Midbrain (tissue), 1 donor: ENCODE measurements around the gene NCK2.
A peak's percentile ranks its signal among the peaks of the same experiment; 100 is the strongest.

Experiments used
- DNase-seq: peaks from one replicate; lab custom pipeline; 2025; lab: John Stamatoyannopoulos, UW

The NCK2 gene

DNA sequence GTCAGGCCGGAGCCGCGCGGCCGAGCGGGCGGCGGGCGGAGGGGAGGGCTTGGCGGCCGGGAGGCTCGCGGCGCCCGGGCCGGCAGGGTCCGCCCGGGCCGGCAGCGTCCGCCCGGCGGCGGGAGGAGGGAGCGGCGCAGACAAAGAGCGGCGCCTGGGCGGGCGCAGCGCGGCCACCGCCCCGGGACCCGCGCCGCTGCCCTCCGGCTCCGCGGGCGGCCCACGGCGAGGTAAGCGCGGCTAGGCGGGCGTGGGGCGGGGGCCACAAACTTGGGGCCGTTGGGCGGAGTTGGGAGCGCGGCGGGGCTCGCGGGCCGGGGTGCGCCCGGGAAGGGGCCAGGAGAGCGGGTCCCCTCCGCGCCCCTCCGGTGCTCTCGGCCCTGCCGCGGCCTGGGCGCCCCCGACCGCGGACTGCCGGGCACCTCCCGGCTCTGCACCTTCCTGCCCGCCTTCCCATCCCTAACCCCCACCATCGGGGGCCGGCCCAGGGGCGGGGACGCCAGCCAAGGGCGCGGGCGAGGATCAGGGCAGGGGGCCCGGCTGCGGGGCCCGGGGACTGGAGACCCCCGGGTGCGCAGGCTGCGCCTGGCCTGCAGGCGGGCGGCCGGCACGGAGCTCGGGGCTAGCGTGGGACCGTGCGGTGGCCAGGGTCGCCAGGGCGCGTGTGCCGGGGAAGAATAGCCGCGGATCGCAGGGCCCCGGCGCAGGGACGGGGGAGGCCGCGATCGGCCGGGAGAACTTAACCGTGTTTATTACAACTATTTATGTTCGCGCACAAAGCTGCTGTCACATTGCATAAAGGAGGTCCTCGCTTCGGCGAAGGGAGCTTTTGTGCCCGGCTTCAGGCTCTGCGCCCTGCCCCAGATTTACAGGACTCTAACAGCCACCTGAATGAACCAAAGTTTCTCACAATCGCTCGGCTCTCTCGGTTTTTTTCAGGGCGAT, at the start of gene NCK2:
Gene NCK2, plus strand, starts transcription at position 4 of the 945 bp plus-strand sequence. CDS start 110,152 bp downstream, outside the sequence.
- DNase-seq, result peak; percentile 32

DNA sequence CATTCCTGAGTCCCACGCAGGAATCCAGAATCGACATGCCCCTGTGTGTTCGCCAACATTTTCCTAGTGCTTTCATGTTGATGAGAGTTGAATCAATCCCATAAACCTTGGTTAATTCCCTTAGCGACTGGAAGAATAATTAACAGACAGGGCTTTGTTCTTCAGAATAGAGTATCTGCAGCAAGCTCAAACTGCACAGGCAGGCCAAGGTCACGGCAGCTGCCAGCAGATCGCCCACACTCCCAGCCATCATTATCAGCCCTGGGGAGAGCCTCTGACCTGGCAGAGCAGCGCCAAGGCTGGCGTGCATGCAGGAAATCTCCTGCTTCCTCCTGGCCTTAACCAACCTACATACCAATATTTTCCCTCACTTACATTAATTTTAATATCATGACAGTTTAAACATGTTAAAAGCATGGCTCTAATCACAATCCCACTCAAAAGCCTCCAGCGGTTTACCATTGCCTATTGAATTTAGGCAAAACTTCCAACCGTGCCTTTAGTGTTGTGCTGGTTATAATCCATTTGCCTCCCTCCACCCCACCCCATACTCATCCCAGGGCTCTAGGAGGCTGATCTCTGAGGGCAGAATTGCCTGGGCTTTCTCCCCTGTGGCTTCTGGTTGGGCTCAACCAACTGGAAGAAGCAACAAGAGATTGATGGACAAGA, 46.8 kb upstream of the NCK2 start:
- DNase-seq, result no peak

DNA sequence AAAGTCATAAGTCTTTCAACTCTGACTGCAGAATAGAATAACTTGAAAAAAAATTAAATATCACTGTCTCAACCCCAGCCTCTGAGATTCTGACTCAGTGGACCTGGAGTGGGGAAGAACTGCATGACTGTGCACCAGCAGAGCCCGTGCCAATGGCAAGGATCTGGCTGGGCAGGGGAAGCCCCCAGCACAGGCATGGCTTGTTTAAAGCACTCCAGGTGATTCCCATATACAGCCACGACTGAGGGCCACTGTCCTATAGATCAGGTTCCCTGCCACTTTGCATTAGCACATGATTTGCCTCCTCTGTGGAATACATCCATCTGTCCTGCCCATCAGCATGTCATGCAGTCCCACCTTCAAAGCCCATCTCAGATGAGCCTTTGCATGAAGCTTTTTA, 45.9 kb upstream of the NCK2 start:
- DNase-seq, result no peak

DNA sequence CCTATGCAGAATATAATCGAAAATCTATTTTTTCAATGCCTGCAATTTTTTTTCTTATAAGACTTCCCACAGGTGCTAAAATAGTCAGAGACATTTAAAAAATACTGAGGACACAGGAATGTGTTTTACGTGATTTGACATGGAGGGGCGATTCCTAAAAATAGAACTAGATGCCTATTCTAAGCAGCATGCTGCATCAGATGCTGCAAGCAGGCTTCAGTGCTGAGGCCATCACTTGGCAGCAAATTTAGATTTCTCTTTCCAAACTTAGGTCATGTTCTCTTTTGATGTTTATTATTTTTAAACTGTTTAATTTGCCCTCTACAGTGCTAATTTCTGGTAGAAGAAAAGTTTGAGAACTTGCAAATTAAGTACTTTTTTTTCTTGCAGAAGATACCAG, 43.7 kb upstream of the NCK2 start:
- no peak for DNase-seq

DNA sequence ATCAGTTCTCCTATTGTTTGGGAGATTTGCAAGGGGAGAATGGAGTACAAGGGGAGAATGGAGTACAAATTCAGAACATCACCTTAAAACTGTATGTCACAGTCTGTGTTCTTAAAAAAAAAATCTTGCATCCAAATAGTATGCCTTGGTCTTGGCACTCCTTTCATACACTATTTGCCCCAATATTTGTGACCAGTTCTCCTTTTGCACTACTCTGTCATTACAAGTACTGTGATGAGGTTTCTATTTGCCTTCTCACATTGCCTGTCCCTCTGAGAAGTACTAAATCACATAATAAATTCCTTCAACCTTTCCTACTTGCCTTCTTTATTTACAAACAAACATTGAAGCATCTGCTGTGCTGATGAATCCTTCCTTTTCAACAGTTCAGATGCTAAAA, 36.0 kb upstream of the NCK2 start:
- DNase-seq, result no peak

DNA sequence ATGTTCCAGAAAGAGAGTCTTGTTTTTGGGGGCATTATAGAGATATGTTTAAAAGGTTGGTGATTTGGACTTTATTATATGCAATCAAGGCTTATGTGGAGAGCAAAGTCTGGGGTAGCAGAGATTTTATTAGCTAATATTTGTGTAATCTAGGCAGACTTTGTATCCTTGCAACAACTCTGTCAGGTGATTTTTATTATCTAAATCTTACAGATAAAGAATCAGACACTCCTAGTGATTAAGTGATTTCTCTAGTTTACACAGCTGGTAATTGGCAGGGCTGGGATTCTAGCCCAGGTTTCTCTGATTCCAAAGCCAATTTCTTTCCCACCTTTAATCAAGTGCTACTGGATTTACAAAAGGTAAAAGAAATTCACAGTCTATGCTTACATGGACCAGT, 33.3 kb upstream of the NCK2 start:
- DNase-seq, result no peak

DNA sequence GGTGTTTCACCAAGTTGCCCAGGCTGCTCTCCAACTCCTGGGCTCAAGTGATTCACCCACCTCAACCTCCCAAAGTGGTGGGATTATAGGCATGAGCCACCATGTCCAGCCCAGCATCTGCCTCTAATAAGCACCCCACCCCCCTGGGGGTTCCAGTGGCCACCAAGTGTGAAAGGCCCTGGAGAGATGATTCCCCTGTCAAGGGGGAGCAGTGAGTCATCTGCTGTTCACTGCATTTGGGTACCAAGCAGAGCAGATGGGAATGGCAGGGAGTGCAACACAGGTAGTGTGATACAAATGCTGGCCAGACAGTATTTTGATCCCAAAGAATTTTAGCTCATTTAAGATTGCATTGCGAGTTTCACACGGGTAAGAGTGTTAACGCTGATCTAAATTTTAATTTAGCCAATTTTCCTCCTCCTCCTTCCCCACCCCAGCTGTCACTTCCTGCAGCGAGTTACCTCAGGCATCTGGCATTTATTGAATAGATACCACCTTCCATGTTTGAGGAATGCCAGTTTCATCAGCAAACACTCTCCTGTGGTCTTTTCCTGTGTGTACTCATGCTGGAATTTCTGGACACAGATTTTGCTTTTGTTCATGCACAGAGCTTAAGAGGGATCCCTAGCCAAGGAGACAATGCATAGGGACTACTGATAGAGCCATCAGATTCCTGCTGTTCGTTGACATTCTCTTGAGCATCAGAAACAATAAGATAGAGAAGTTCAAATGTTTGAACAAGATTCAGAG, 32.4 kb upstream of the NCK2 start:
- DNase-seq, result no peak

DNA sequence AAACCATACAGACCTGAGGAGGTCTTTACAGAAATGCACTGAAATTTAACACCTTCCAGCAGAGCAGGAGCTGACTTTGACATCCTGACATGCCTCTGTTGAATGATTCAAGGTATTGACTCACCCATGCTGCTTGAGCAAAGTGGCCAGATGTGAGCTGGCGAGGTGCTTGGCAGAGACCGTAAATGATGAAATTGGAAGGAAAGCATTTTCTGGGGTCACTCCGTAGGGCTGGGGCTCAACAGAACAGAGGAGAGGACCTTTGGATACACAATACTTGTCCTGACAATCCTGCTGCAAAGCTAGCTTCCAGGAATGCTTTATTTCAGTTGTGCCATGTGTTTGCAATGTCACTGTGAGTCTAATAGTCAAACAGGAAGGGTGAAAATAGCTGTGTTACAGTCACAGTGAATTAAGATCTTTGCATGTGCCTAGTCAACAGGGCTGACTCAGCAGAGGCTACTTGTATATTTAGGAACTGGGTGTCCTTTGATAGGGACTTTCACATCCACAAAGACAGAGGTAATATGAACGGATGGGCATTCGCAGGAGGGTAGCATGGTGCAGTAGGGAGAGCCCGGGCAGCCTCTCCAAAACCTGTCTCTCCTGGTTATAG, 31.6 kb upstream of the NCK2 start:
- DNase-seq, result no peak

DNA sequence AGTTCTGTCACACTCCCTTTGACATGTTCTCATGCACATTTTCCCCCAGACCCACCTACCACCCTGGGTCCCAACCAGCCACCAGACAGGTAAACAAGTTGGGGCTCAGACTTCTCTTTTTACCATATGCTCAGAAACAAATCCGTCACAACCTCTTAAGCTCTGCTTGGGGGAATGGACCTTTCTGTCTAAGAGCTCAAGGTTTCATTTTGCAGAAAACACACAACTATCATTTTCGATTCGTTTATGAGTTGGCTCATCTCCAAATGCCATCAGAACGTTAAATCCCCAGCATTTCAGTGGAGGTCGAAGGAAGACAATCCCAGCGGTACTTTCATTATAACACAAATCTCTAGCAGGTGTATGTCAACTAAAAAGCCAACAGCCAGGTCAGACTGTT, 30.6 kb upstream of the NCK2 start:
- DNase-seq, result no peak

DNA sequence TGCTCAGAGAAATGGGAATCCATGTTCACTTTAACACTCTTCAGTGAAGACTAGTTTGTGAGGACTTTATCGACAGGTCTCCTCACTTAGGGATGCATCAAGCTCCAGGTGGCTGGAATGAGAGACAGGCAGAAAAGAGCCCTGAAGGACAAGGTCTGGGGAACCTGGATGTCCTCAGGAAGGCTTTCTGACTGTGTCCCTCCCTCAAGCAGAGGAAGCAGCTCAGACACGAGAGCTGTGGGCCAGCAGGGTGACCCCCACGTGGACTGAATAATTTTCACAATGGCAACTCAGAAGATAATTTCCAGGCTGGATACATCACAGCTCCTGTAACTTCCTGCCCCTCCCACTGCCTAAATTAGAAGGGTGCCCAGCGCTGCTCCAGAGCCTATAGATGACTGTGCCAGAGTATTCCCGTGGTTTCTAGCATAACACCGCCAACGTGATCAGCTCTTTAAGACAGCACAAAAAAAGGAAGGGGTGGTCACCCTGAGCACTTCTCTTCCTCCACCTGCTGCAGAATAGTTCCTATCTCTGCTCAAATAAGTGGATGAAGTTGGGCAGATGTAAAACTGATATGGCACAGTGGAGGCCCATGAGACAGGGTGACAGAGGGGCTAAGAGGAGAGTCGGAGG, 25.7 kb upstream of the NCK2 start:
- no peak for DNase-seq

DNA sequence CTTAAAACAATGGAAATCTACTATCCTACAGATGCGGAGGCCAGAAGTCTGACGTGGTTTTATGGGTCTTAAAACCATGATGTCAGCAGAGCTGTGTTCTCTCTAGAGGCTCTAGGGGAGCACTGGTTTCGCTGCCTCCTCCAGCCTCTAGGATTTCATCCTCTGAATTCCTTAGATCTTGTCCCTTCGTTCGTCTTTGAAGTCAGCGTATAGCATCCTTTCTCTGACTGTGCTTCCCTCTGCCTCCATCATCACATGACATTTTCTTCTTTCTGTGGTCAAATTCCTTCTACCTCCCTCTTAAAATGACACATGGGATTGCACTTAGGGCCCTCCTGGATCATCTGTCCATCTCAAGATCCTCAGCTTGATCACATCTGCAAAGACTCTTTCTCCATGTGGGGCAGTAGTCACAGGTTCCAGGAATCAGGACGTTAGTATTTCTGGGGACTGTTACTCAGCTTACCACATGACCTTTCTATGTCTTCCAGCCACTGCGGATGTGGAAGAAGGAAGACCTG, 22.7 kb upstream of the NCK2 start:
- DNase-seq, result no peak

DNA sequence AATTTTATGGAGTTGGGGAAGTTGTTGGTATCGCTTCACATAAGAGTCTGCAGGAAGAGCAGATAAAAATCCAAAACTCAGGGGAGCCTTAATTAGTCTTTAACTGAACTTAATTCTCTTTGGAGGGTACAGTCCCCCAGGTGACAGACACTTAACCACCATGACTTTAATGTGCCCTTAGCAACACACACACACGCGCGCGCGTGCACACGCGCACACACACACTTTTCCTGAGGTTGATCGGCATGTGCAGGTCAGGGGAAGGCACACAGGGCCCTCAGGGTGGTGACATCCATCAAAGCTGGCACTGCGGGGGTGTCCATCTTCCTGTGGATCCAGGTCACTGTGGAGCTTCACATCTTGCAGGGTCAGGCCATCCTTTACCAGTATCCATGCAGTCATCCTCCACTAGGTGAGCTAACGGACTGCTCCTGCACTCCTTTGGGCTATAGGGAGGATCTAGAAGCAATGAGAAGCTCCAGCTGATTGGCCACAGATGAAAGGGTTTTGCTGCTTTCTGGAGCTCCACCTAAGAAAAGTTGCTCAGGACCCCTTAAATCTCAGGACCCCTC, 21.9 kb upstream of the NCK2 start:
- no peak for DNase-seq

DNA sequence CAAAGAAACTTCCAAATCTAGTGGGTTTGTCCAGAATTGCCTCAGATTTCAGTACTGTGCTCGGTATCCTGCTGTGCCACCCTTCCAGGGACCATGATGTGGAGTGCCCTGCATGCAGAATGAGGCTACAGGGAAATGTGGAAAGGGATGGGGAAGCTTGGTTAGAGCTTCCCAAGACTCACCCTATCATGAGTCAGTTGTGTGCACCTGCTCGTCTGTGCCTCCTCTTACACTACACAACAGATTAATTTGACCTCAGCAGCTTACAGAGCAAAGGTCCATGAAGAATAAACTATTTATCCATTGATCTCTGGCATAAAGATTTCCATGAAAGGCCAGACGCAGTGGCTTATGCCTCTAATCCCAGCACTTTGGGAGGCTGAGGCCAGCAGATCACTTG, 21.3 kb upstream of the NCK2 start:
- DNase-seq, result no peak

DNA sequence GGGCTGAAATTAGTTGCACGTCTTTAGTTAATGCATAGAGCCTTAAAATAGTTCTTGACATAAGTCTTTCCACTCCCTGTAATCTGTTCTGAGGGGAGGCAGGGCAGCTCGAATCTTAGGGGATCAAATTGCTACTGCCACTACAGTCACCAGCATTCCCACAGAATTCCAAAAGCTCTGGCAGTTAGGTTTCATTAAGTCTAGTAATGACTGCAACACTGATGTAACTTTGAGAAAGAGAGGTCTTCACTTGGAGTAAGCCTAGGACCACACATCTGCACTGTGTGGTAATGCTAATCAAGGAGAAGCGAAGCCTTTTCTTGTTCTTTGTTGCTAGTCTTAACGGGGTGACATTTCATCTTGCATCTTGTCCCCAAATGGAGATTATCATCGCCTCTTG, 19.3 kb upstream of the NCK2 start:
- no peak for DNase-seq

DNA sequence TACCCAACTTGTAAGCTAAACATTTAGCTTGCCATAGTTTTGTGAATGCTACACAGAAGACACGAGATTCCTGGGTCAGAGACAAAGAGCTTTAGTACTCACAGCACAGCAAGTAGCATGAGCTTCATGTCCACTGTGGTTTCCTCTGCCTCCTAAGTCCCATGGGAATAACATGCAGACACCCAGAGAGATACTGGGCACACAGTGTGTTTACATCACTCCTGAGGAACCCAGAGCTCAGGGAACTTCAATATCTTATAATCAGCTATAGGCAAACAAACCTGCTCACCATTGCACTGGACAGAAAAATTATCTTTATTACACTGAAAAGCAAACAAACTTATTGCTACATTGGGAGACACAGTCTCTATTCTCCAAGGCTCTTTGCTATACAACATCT, 14.5 kb upstream of the NCK2 start:
- DNase-seq, result no peak

DNA sequence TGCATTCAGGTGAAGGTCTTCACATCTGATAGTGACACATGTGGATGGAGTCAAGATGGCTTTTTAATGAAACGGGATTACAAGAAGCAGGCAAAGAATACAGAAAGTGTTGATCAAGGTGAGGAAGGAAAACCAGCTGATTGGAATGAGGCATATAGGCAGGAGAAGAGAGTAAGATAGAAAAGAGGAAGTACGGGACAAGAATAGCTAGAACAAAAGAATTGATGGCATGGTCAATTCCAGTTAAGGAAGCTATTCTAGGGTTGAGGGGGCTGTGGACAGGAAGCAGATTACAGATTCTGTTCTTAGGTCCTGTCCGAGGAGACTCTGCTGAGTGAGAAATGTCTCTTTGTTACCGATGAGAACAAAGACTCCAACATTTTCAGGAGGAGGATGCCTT, 13.2 kb upstream of the NCK2 start:
- DNase-seq, result peak; percentile 32

DNA sequence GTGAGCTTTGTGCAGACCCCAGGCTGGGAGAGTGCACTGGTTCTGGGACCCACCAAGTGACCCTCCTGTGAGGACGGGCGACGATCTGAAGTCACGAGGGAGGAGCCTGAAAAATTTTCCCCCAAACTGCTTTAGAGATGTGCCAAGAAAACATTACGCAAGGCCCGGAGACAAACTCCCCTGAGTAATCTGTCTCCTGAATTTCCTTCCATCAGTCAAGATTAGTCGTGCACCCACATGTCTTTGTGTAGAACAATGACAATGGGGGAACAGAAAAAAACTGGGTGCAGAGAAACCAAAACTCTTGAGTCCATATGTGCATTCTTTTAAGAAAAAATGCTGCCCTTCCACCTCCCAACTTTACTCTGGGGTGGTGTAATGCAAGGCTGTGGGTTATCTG, 12.6 kb upstream of the NCK2 start:
- DNase-seq, result no peak

DNA sequence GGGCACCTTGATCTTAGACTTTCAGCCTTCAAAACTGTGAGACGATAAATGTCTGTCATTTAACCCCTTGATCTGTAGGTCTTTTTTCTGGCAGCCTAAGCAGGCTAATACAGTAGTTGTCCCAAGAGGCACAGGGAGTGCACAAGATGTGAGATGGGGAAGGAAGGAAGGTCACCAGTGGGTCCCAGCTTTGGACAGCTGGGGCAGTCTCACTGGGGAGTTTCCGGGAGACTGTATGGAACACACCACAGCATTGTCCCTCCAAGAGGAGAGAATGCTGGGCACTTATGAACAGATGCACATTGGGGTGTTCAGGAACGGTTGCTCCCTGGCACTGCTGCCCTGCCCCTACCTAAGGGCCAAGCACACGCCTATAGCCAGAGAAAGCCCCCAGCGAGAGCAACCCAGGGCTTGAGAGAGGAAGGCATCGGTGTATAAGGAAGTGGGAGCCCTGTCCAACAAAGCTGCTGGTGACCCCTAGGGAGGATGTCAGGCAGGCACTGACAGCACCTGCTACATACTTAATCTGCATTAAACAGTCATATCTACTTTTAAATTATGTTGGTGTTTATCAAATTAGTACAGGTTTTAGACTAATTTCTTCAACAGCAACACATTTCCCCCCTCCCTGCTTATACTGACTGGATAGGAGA, 11.6 kb upstream of the NCK2 start:
- DNase-seq, result no peak

DNA sequence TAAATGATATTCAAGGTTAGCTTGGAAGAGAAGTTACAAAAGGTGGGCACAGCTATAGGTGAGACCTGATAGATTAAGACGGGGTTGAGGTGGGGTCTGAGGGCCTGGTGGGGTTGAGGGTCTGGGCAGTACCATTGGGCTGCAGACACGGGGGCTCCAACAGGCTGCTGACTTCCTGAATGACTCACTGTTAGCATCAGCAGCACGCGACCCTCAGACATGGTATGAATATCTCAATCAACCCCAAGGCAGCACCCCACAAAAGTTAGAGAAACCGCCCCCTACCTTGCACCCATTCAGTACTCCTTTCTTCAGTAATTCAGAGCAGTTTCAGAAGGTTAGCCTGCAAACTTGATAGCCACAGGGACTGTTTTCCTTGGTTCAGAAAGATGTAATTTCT, 10.8 kb upstream of the NCK2 start:
- DNase-seq, result no peak

DNA sequence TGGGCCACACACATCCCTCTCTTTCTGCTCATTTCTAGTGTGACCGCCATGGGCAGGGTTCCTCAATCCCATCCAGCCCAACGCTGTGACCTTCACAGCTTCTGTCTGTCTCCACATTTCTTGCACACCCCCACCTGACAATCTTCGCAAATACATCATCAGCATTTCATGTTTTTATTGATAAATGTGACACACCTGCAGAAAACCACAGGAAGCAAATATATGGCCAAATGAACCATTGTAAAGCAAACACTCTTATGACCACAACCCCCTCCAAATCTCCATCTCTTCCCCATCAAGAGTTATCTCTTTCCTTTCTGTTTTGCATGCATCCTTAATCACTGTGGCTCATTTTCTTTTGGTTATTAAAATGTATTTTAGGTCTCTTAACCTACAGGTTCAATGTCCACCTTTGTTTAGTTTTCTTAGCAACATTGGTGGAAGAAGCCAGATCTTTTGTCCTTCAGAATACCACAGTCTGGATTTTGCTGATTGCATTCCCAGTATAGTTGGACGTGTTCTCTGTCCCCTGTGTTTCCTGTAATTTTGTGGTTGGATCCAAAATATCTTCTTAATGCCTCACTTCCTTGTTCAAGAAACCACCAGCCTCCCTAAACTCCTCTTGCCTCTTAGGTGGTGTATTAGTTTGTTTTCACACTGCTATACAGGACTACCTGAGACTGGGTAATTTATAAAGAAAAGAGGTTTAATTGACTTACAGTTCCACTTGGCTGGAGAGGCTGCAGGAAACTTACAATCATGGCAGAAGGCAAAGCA, 9.8 kb upstream of the NCK2 start:
- no peak for DNase-seq
